Testis (tissue), 3 donors: Measurements from ENCODE around the gene PDLIM5. TPM values are rescaled to one million over a fixed set of nuclear protein-coding genes. Genes with fewer than 3 reads are reported as not detected.

Experiments
- DNase-seq: peaks from one replicate; pipeline ENCODE4 v3.0.0-alpha.2; 2019
- H3K27ac ChIP-seq, 2 donors: fragments of 200-600 bp; sonication (generic); one replicate each; pipeline ENCODE4 v1.5.1; 2019
- H3K27me3 ChIP-seq: fragments of 200-600 bp; sonication (generic); one replicate; pipeline ENCODE4 v1.5.1; 2019
- H3K36me3 ChIP-seq: fragments of 200-600 bp; sonication (generic); one replicate; pipeline ENCODE4 v1.5.1; 2017; ENCODE audit warnings: low read depth; ENCODE audit errors: missing control alignments
- H3K4me1 ChIP-seq: fragments of 200-600 bp; sonication (generic); one replicate; pipeline ENCODE4 v1.5.1; 2019
- H3K4me3 ChIP-seq, 2 donors: fragments of 200-600 bp; sonication (generic); one replicate each; pipeline ENCODE4 v1.5.1; 2017 to 2019
- H3K9me3 ChIP-seq: fragments of 200-600 bp; sonication (generic); one replicate; pipeline ENCODE4 v1.5.1; 2017
- CTCF ChIP-seq, 3 experiments: fragments of 450-650 bp in 2 of 3; fragments of 200-600 bp in 1 of 3; sonication (generic) in 1 of 3; IDR thresholded peaks; one replicate each; pipeline ENCODE4 v1.5.1; 2016 to 2019; ENCODE audit warnings: antibody characterized with exemption in 3 of 3, mild to moderate bottlenecking in 2 of 3, moderate library complexity in 1 of 3
- POLR2A ChIP-seq: fragments of 450-650 bp; IDR thresholded peaks from one replicate; pipeline ENCODE4 v1.6.1; 2017; ENCODE audit warnings: antibody characterized with exemption, mild to moderate bottlenecking, moderate library complexity
- WGBS, 2 donors: methylation state at CpG; one replicate each; pipeline ENCODE4 v1.1.5; 2018; 5-methylcytosine and 5-hydroxymethylcytosine counted together
- intact Hi-C: fragments of 100-400 bp; cut with DNase I; formaldehyde crosslinking; loops from one replicate; pipeline ENCODE4 v1.15.1; 2023; ENCODE audit warnings: low total_unique reads
- polyA plus RNA-seq: library from polyadenylated mRNA; stranded (reverse); fragments of 350-450 nt; fragmentation: Illumina TruSeq; extraction: RNeasy Lipid Tissue Mini Kit (QIAGEN cat#74804); gene quantifications from one replicate; pipeline ENCODE4 v1.2.3, GENCODE V29; 2014; ENCODE audit warnings: low read depth, low replicate concordance; ENCODE audit not compliant: insufficient read depth
- total RNA-seq, 2 donors: library from RNA; depleted of rRNA; stranded (reverse); fragments of >200 nt; gene quantifications; one replicate each; pipeline ENCODE4 v1.2.3, GENCODE V29; 2016

Gene PDLIM5
- total and polyA plus RNA-seq, 3 donors from 2014 or later: 45.5 to 86.8 (median 86.1) TPM

- intact Hi-C loops: no loop called here
- WGBS, 2 donors: 86 to 89% methylated on average over 2 of the region's 2 CpGs
- no peaks in the 10 kb centered on the region for H3K36me3 ChIP-seq
- H3K9me3 ChIP-seq: no peaks in the 10 kb centered on the region
- no peak for DNase-seq
- no peak overlapping the region for H3K27ac ChIP-seq
- H3K4me1 ChIP-seq: no peaks in the 10 kb centered on the region
- TF ChIP-seq CTCF (IDR thresholded peaks at IDR 0.05) (no peak), POLR2A (no peak)
- no peaks in the 10 kb centered on the region for H3K27me3 ChIP-seq
- no peak overlapping the region for H3K4me3 ChIP-seq
Measured at GRCh38 chr4:94578195-94578594, 126.5 kb downstream of the PDLIM5 start.

- Histone ChIP-seq H3K27me3 (no peaks in the 10 kb centered on the region), H3K9me3 (no peaks in the 10 kb centered on the region), H3K36me3 (no peaks in the 10 kb centered on the region), H3K4me1 (no peaks in the 10 kb centered on the region), H3K4me3 (no peak overlapping the region), H3K27ac (no peak overlapping the region)
- intact Hi-C loops: no loop called here
- no peak for DNase-seq
- TF ChIP-seq POLR2A (no peak), CTCF (IDR thresholded peaks at IDR 0.05) (no peak)
- WGBS, 2 donors: 85 to 90% methylated on average over 2 of the region's 2 CpGs
Measured at GRCh38 chr4:94581766-94582165, 130.0 kb downstream of the PDLIM5 start.

- intact Hi-C loops: no loop called here
- H3K9me3 ChIP-seq: no peaks in the 10 kb centered on the region
- WGBS, 2 donors: 88 to 90% methylated on average over 2 of the region's 2 CpGs
- H3K27ac ChIP-seq: no peak overlapping the region
- no peaks in the 10 kb centered on the region for H3K36me3 ChIP-seq
- TF ChIP-seq CTCF (IDR thresholded peaks at IDR 0.05) (no peak), POLR2A (no peak)
- no peaks in the 10 kb centered on the region for H3K27me3 ChIP-seq
- DNase-seq: no peak
- H3K4me3 ChIP-seq: no peak overlapping the region
- no peaks in the 10 kb centered on the region for H3K4me1 ChIP-seq
Measured at GRCh38 chr4:94582517-94582916, 130.8 kb downstream of the PDLIM5 start.

GRCh38 chr4:94583914-94584641, 132.3 kb downstream of the PDLIM5 start:
- H3K27me3 ChIP-seq: no peaks in the 10 kb centered on the region
- 83 to 84% methylated on average over 3 of the region's 3 CpGs for WGBS, 2 donors
- no peaks in the 10 kb centered on the region for H3K9me3 ChIP-seq
- no peak overlapping the region for H3K27ac ChIP-seq
- H3K4me1 ChIP-seq: no peaks in the 10 kb centered on the region
- intact Hi-C loops: no loop called here
- no peaks in the 10 kb centered on the region for H3K36me3 ChIP-seq
- no peak for TF ChIP-seq POLR2A
- TF ChIP-seq CTCF (IDR thresholded peaks at IDR 0.05): no peak
- H3K4me3 ChIP-seq: no peak overlapping the region
- no peak for DNase-seq
